ENCODE measurements around the gene GMDS.

DNA sequence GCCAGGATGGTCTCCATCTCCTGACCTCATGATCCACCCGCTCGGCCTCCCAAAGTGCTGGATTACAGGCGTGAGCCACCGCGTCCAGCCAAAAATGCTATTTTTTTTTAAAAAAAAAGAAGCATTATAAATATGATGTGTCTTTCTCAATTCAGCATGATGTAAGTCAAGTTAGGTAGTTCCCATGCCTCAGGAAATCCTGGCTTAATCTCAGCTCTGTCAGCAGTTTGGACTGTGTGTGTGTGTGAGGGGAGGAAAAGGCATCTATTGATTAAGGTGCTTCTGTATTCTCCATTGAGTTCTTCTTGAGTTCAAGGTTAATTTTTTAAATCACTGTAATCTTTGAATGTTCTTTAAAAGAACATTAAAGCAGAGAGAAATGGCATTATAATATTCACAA, 51.5 kb downstream of the GMDS start:
- TF ChIP-seq, protein P1, sequence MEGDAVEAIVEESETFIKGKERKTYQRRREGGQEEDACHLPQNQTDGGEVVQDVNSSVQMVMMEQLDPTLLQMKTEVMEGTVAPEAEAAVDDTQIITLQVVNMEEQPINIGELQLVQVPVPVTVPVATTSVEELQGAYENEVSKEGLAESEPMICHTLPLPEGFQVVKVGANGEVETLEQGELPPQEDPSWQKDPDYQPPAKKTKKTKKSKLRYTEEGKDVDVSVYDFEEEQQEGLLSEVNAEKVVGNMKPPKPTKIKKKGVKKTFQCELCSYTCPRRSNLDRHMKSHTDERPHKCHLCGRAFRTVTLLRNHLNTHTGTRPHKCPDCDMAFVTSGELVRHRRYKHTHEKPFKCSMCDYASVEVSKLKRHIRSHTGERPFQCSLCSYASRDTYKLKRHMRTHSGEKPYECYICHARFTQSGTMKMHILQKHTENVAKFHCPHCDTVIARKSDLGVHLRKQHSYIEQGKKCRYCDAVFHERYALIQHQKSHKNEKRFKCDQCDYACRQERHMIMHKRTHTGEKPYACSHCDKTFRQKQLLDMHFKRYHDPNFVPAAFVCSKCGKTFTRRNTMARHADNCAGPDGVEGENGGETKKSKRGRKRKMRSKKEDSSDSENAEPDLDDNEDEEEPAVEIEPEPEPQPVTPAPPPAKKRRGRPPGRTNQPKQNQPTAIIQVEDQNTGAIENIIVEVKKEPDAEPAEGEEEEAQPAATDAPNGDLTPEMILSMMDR (IDR thresholded peaks at IDR 0.05) = no peak
- no peak for TF ChIP-seq POLR2A (IDR thresholded peaks at IDR 0.05)
